Mucosa of descending colon (tissue), 3 donors: ENCODE results near the gene SEPTIN2. TPM values are rescaled to one million over a fixed set of nuclear protein-coding genes. Genes with fewer than 3 reads are reported as not detected.
"Not testable (repeated sequence)": the region's sequence is repeated elsewhere in the genome, so short reads cannot be mapped to it uniquely, and the experiment has no call there.

Experiments
- ATAC-seq: fragments of 200-7000 bp; cut with Tn5 transposase; one replicate; pipeline ENCODE4 v1.9.1; 2020; ENCODE audit warnings: mild to moderate bottlenecking, moderate library complexity
- DNase-seq, 3 donors: peaks; one replicate each; pipeline ENCODE4 v3.0.0-alpha.2; 2020
- H3K36me3 ChIP-seq: fragments of 200-600 bp; one replicate; pipeline ENCODE4 v1.8.0; 2021; ENCODE audit warnings: low read depth, mild to moderate bottlenecking
- H3K4me1 ChIP-seq: fragments of 200-600 bp; one replicate; pipeline ENCODE4 v1.8.0; 2021; ENCODE audit warnings: low read depth, mild to moderate bottlenecking
- H3K4me3 ChIP-seq: fragments of 200-600 bp; one replicate; pipeline ENCODE4 v1.8.0; 2021; ENCODE audit warnings: mild to moderate bottlenecking
- H3K9me3 ChIP-seq: fragments of 200-600 bp; one replicate; pipeline ENCODE4 v1.8.0; 2021; ENCODE audit warnings: mild to moderate bottlenecking
- CTCF ChIP-seq: fragments of 200-600 bp; IDR thresholded peaks from one replicate; pipeline ENCODE4 v1.8.0; 2022; ENCODE audit warnings: antibody characterized with exemption, mild to moderate bottlenecking
- intact Hi-C, 2 donors: fragments of 100-400 bp; cut with DNase I in 1 of 2; cut with micrococcal nuclease in 1 of 2; formaldehyde crosslinking; loops; one replicate each; pipeline versions ENCODE4 v1.11.0 to v1.11.1; 2022; cut with DNase I, micrococcal nuclease
- total RNA-seq, 3 donors: library from RNA; stranded (reverse); fragmentation: NEBNext Ultra II Directional in 2 of 3; extraction: Animal tissue kit (Norgen Biotek cat#: 25700) in 2 of 3; gene quantifications; one replicate each; pipeline versions ENCODE4 v1.2.1 to v1.2.4, GENCODE V29; 2021 to 2023
- donor health status: DM: no; HTN: no; CAD: no; lungs with moderate emphysema.
- donor health status: DM: no; HTN: no; CAD: no.
- donor health status: DM: no; HTN: yes; CAD: no.

The SEPTIN2 gene
- total RNA-seq, 3 donors from 2014 or later, result 185 to 262 (median 221) TPM

GRCh38 chr2:241393524-241394196, 77.9 kb downstream of the SEPTIN2 start:
- intact Hi-C loops, result no loop called here
- no peak for ATAC-seq
- H3K36me3 ChIP-seq, result no peaks in the 10 kb centered on the region

GRCh38 chr2:241396809-241397208, 81.1 kb downstream of the SEPTIN2 start:
- intact Hi-C loops, H3K36me3 ChIP-seq, ATAC-seq, H3K9me3 ChIP-seq, DNase-seq, H3K4me3 ChIP-seq: not testable (repeated sequence)
- peaks cover 21% of the 10 kb centered on the region for H3K4me1 ChIP-seq

More at GRCh38 chr2:241393524-241394196, 77.9 kb downstream of the SEPTIN2 start:
- DNase-seq, result no peak
- Histone ChIP-seq H3K4me1 (no peaks in the 10 kb centered on the region), H3K9me3 (no peaks in the 10 kb centered on the region), H3K4me3 (no peak overlapping the region)
- no peak for TF ChIP-seq CTCF

GRCh38 chr2:241399941-241400922, 84.5 kb downstream of the SEPTIN2 start:
- DNase-seq (peak in 2 of 3 donors; percentile 56 to 82), ATAC-seq (peak; percentile 99)
- Histone ChIP-seq H3K36me3 (no peaks in the 10 kb centered on the region), H3K4me3 (no peak overlapping the region), H3K4me1 (peaks cover 24% of the 10 kb centered on the region), H3K9me3 (no peaks in the 10 kb centered on the region)
- intact Hi-C loops, result no loop called here
- no peak for TF ChIP-seq CTCF

Other genes with a start within 250 kb of the SEPTIN2 start
- gene MTERF4, start 213.6 kb upstream of the SEPTIN2 start, total RNA-seq, result 10 to 100 TPM; 25.4 to 41.7 (median 32.2) TPM
- 10 to 100 TPM in 2 of 3 donors, 1 to 10 TPM in 1; 6.8 to 25.5 (median 20.6) TPM for gene PASK, start 166.5 kb upstream of the SEPTIN2 start, total RNA-seq
- 10 to 100 TPM; 59.3 to 68.9 (median 61.9) TPM for gene PPP1R7, start 165.5 kb upstream of the SEPTIN2 start, total RNA-seq
- 100 to 1,000 TPM in 1 of 3 donors, 10 to 100 TPM in 2; 33.9 to 106 (median 83.5) TPM for gene ANO7, start 127.2 kb upstream of the SEPTIN2 start, total RNA-seq
- 100 to 1,000 TPM; 363 to 417 (median 379) TPM for gene HDLBP, start 253 bp upstream of the SEPTIN2 start, total RNA-seq
- gene FARP2, start 40.4 kb downstream of the SEPTIN2 start, total RNA-seq, result 100 to 1,000 TPM in 2 of 3 donors, 10 to 100 TPM in 1; 98.1 to 163 (median 109) TPM
- gene STK25, start 192.7 kb downstream of the SEPTIN2 start, total RNA-seq, result 100 to 1,000 TPM in 2 of 3 donors, 10 to 100 TPM in 1; 89.8 to 137 (median 129) TPM
- gene BOK, start 242.8 kb downstream of the SEPTIN2 start, total RNA-seq, result 10 to 100 TPM in 1 of 3 donors, 1 to 10 TPM in 2; 6.7 to 25.5 (median 7.4) TPM